Type B pancreatic cell (in vitro differentiated cells): Measurements from ENCODE around the gene COL5A1. TPM values are rescaled to one million over a fixed set of nuclear protein-coding genes. Genes with fewer than 3 reads are reported as not detected.
"Not testable (repeated sequence)": the region's sequence is repeated elsewhere in the genome, so short reads cannot be mapped to it uniquely, and the experiment has no call there.

Experiments
- DNase-seq: peaks from one replicate; pipeline ENCODE4 v3.0.0; 2021; ENCODE audit warnings: mixed read lengths; ENCODE audit not compliant: unreplicated experiment; ENCODE audit errors: extremely low spot score
- H3K27ac Mint-ChIP-seq: 2 replicates; pipeline ENCODE4 v1.8.0; 2021; ENCODE audit warnings: mild to moderate bottlenecking, mixed read lengths
- H3K27me3 Mint-ChIP-seq: 2 replicates; pipeline ENCODE4 v1.8.0; 2021; ENCODE audit warnings: mixed read lengths
- H3K36me3 Mint-ChIP-seq: 2 replicates; pipeline ENCODE4 v1.8.0; 2021; ENCODE audit warnings: mixed read lengths
- H3K4me1 Mint-ChIP-seq: one replicate; pipeline ENCODE4 v1.8.0; 2021; ENCODE audit warnings: mixed read lengths; ENCODE audit not compliant: unreplicated experiment
- H3K4me3 Mint-ChIP-seq: 2 replicates; pipeline ENCODE4 v1.8.0; 2021; ENCODE audit warnings: mild to moderate bottlenecking, mixed read lengths
- H3K9me3 Mint-ChIP-seq: 2 replicates; pipeline ENCODE4 v1.8.0; 2021; ENCODE audit warnings: mixed read lengths
- CTCF ChIP-seq: fragments of 200-600 bp; sonication (generic); conservative IDR thresholded peaks from 2 replicates; pipeline ENCODE4 v1.5.0; 2021; ENCODE audit warnings: antibody characterized with exemption, mild to moderate bottlenecking
- total RNA-seq: library from RNA; stranded (reverse); gene quantifications from 2 replicates; pipeline ENCODE4 v1.2.1, GENCODE V29; 2021; ENCODE audit warnings: low replicate concordance

COL5A1 gene
- total RNA-seq, 1 donor from 2014 or later, result 112 TPM

- Mint-ChIP-seq H3K9me3 (no peaks in the 10 kb centered on the region), H3K4me3 (no peak overlapping the region), H3K27me3 (peaks cover 8% of the 10 kb centered on the region), H3K4me1 (peaks cover 23% of the 10 kb centered on the region), H3K36me3 (no peaks in the 10 kb centered on the region), H3K27ac (no peak overlapping the region)
- no peak for TF ChIP-seq CTCF
- DNase-seq, result no peak
Observed at GRCh38 chr9:134681061-134681661, 39.6 kb downstream of the COL5A1 start.

GRCh38 chr9:134682026-134682425 lies 40.4 kb downstream of the COL5A1 start:
- peaks cover 5% of the 10 kb centered on the region for H3K27me3 Mint-ChIP-seq
- no peak for TF ChIP-seq CTCF
- no peak overlapping the region for H3K27ac Mint-ChIP-seq
- no peaks in the 10 kb centered on the region for H3K36me3 Mint-ChIP-seq
- H3K4me3 Mint-ChIP-seq, result no peak overlapping the region
- H3K4me1 Mint-ChIP-seq, result peaks cover 23% of the 10 kb centered on the region
- no peaks in the 10 kb centered on the region for H3K9me3 Mint-ChIP-seq
- DNase-seq, result no peak

- Mint-ChIP-seq H3K36me3 (no peaks in the 10 kb centered on the region), H3K4me1 (peaks cover 19% of the 10 kb centered on the region), H3K27me3 (no peaks in the 10 kb centered on the region), H3K9me3 (no peaks in the 10 kb centered on the region), H3K4me3 (no peak overlapping the region), H3K27ac (no peak overlapping the region)
- no peak for TF ChIP-seq CTCF
- DNase-seq, result no peak
Observed at GRCh38 chr9:134682651-134683364, 41.2 kb downstream of the COL5A1 start.

GRCh38 chr9:134683714-134684374 lies 42.2 kb downstream of the COL5A1 start:
- H3K4me1 Mint-ChIP-seq, result peaks cover 10% of the 10 kb centered on the region
- H3K9me3 Mint-ChIP-seq, result no peaks in the 10 kb centered on the region
- H3K27ac Mint-ChIP-seq, result no peak overlapping the region
- DNase-seq, result no peak
- H3K27me3 Mint-ChIP-seq, result no peaks in the 10 kb centered on the region
- TF ChIP-seq CTCF, result no peak
- H3K4me3 Mint-ChIP-seq, result no peak overlapping the region
- no peaks in the 10 kb centered on the region for H3K36me3 Mint-ChIP-seq

- TF ChIP-seq CTCF, result no peak
- peaks cover 8% of the 10 kb centered on the region for H3K4me1 Mint-ChIP-seq
- no peaks in the 10 kb centered on the region for H3K9me3 Mint-ChIP-seq
- H3K27me3 Mint-ChIP-seq, result no peaks in the 10 kb centered on the region
- H3K4me3 Mint-ChIP-seq, result no peak overlapping the region
- no peak overlapping the region for H3K27ac Mint-ChIP-seq
- no peaks in the 10 kb centered on the region for H3K36me3 Mint-ChIP-seq
- DNase-seq, result no peak
Observed at GRCh38 chr9:134684375-134684723, 42.7 kb downstream of the COL5A1 start.

GRCh38 chr9:134684941-134685340 lies 43.3 kb downstream of the COL5A1 start:
- H3K9me3 Mint-ChIP-seq, H3K36me3 Mint-ChIP-seq, DNase-seq, H3K27me3 Mint-ChIP-seq, H3K4me1 Mint-ChIP-seq, H3K4me3 Mint-ChIP-seq, H3K27ac Mint-ChIP-seq: not testable (repeated sequence)
